OCI-M2 (cell line): Measurements from ENCODE around the gene RTEL1.

ENCODE experiments used
- DNase-seq: peaks from one replicate; lab custom pipeline; 2025; ENCODE audit not compliant: unreplicated experiment; lab: John Stamatoyannopoulos, UW

RTEL1 gene

DNA sequence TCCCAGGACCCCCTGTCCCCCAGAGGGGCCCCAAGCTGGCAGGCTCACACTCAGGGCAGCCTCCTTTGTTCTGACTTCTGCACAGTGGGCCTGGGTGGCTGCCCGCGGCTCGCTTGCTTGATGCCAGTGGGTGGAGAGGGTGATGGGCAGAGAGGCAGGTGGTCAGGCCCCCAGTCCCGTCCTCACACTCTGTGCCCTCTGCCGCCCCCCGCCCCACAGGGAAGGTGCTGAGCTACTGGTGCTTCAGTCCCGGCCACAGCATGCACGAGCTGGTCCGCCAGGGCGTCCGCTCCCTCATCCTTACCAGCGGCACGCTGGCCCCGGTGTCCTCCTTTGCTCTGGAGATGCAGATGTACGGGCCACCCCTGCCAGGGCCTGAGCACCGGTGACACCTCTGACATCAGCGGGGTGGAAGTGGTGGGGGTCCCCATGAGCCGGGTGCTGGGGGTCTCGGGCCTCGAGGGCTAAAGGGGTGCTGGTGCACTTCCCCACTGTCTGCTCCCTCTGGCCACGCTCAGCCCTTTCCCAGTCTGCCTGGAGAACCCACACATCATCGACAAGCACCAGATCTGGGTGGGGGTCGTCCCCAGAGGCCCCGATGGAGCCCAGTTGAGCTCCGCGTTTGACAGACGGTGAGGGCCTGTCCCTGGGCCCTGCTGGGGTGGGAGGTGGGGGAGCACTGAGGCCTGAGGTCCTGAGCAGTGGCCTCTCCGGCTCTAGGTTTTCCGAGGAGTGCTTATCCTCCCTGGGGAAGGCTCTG lies 29.5 kb downstream of the RTEL1 start:
- DNase-seq: no peak

GRCh38 chr20:63688228-63689045 lies 30.3 kb downstream of the RTEL1 start:
- no peak for DNase-seq

GRCh38 chr20:63689046-63690002 lies 31.2 kb downstream of the RTEL1 start:
- DNase-seq: no peak

GRCh38 chr20:63690003-63690897 lies 32.1 kb downstream of the RTEL1 start:
- DNase-seq: no peak

DNA sequence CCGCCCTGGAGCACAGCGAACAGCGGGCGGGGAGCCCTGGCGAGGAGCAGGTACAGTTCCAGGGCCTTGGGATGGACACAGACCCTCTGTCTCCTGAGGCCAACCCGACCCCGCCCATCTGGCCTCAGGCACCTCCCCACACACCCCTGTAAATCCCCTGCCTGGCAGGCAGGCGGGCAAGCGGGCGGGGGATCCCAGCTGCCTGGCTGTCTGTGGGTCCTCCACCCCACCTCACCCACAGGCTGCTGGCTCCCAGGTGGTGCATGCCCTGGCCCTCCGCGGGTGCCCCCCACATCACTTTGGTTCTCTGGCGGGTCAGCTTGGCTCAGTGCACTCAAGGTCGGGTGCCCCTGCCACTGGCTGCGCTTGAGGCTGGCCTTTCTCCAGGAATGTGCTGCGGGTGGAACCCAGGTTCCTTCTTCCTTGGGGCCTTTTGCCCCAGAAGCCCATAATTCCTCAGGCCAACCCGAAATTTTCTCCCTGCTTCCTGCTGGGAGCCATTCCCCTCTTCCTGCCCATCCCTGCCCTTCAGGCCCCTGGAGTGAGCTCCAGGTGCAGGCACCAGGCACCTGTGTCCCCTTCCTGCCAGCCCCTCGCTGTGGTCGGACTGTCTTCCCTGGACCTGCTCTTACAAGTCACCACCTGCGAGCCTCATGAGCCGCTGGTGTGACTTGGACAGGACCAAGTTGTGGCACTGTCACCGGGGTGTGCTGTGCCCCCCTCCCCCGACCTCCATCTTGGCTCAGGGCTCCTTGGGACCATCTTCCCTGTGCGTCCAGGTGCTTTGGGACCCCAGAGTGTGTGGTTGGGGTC lies 33.0 kb downstream of the RTEL1 start:
- no peak for DNase-seq

- no peak for DNase-seq
These were observed 33.8 kb downstream of the RTEL1 start for GRCh38 chr20:63691711-63692435.

DNA sequence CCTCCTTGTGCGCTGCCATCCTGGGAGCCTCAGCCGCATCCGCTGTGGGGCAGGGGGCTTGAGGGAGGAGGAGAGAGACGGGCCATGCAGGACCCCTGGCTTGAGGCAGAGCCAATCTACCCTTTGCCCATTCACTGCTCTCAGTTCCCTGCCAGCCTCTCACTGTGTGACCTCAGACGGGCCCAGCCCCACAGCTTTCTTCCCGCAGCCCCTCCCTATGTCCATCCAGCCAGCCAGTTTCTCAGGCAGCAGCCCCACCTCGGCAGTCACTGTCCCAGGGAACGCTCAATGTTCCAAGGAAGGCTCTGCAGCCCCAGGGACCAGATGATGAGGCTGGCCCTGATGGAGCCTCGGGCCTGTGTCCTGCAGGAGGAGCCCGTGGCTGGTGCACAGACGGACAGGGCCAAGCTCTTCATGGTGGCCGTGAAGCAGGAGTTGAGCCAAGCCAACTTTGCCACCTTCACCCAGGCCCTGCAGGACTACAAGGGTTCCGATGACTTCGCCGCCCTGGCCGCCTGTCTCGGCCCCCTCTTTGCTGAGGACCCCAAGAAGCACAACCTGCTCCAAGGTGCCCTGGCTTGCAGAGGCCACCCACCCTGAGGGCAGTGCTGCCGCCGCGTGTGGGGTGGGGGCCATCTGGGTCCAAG lies 34.4 kb downstream of the RTEL1 start:
- no peak for DNase-seq

DNA sequence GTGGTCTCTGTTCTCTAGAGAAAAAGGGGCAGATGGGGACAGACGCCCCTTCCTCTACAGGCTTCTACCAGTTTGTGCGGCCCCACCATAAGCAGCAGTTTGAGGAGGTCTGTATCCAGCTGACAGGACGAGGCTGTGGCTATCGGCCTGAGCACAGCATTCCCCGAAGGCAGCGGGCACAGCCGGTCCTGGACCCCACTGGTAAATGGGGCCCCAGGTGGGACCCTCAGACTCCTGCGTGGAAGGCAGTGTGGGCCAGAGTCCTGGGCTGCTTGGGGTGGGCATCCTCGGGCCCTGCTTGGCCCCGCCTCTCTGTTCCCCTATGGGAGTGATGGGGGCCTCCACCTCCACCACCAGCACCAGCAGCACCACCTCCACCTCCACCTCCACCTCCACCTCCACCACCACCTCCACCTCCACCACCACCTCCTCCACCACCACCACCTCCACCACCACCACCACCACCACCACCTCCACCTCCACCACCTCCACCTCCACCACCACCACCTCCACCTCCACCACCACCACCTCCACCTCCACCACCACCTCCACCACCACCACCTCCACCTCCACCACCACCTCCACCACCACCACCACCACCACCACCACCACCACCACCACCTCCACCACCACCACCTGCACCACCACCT lies 35.1 kb downstream of the RTEL1 start:
- DNase-seq: no peak

DNA sequence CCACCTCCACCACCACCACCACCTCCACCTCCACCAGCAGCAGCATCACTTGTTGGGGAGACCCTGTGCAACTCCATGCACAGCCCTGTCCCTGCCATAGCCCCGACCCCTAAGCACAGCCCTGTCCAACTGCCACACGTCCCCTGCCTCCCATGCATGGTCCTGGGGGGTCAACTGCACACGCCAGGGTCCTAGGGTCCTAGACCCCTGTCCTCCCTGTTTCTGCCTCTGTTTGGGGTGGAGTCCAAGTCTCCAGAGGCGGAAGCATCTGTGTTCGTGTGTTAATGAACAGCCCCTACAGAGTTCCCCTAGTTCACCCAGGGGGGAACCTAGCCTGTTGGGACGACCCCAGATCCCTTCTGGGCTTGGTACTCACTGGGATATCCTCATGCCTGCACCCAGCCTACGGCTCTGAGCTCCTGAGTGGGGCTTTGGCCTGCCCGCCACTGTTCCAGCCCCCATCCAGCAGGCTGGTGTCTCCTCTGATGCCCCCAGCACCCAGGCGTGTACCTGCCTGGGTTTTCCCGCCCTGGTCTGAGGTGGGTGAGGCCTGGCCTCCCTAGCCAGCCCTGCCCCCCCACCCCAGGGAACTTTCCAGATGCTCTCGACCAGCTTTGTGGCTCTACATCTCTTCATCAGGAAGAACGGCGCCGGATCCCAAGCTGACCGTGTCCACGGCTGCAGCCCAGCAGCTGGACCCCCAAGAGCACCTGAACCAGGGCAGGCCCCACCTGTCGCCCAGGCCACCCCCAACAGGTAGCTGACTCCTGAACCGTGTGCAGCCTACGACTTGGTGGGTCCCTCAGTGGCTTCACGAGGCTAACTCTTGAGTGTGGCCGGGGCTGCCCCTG lies 35.8 kb downstream of the RTEL1 start:
- no peak for DNase-seq

DNA sequence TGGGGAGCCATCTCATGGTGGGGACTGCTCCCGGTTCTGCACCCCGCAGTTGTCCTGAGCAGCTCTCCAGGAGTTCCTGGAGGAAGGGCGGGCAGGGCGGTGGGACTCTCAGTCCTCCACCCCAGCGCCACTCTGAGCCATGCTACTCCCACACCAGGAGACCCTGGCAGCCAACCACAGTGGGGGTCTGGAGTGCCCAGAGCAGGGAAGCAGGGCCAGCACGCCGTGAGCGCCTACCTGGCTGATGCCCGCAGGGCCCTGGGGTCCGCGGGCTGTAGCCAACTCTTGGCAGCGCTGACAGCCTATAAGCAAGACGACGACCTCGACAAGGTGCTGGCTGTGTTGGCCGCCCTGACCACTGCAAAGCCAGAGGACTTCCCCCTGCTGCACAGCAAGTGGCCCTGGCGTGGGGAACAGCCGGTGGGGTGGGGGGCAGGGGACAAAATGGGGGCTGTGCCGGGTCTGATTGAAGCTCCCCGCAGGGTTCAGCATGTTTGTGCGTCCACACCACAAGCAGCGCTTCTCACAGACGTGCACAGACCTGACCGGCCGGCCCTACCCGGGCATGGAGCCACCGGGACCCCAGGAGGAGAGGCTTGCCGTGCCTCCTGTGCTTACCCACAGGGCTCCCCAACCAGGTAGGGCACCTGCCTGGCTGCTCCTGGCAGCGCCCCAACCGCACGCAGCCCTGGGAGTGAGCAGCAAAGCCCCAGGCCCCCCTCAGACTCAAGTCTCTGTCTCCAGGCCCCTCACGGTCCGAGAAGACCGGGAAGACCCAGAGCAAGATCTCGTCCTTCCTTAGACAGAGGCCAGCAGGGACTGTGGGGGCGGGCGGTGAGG lies 36.7 kb downstream of the RTEL1 start:
- no peak for DNase-seq

- DNase-seq: no peak
These were observed 37.6 kb downstream of the RTEL1 start for GRCh38 chr20:63695424-63696305.

DNA sequence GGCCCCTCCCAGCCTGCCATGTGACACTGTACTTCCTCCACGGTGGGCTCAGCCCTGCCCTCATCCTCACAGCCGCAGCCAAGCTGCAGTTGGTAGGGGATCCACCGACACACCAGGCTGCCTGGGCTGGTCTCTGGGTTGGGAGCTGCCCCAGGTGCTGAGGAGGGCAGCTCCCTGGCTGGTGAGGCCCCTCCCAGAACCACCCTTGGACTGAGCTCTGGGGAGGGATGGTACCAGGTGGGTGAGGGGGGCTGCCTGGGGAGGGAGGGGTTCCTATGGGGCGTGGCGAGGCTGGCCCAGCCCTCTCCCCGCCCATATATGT lies 38.2 kb downstream of the RTEL1 start:
- no peak for DNase-seq

DNA sequence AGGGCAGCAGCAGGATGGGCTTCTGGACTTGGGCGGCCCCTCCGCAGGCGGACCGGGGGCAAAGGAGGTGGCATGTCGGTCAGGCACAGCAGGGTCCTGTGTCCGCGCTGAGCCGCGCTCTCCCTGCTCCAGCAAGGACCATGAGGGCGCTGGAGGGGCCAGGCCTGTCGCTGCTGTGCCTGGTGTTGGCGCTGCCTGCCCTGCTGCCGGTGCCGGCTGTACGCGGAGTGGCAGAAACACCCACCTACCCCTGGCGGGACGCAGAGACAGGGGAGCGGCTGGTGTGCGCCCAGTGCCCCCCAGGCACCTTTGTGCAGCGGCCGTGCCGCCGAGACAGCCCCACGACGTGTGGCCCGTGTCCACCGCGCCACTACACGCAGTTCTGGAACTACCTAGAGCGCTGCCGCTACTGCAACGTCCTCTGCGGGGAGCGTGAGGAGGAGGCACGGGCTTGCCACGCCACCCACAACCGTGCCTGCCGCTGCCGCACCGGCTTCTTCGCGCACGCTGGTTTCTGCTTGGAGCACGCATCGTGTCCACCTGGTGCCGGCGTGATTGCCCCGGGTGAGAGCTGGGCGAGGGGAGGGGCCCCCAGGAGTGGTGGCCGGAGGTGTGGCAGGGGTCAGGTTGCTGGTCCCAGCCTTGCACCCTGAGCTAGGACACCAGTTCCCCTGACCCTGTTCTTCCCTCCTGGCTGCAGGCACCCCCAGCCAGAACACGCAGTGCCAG lies 38.7 kb downstream of the RTEL1 start, which contains the start of gene TNFRSF6B:
Gene TNFRSF6B, plus strand, starts transcription at position 25 of the 729 bp plus-strand sequence. Its CDS starts 116 bp downstream, at position 141.
- DNase-seq: no peak

DNA sequence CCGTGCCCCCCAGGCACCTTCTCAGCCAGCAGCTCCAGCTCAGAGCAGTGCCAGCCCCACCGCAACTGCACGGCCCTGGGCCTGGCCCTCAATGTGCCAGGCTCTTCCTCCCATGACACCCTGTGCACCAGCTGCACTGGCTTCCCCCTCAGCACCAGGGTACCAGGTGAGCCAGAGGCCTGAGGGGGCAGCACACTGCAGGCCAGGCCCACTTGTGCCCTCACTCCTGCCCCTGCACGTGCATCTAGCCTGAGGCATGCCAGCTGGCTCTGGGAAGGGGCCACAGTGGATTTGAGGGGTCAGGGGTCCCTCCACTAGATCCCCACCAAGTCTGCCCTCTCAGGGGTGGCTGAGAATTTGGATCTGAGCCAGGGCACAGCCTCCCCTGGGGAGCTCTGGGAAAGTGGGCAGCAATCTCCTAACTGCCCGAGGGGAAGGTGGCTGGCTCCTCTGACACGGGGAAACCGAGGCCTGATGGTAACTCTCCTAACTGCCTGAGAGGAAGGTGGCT lies 39.3 kb downstream of the RTEL1 start:
- no peak for DNase-seq
